ENCODE measurements around the gene CRACDL. TPM values are rescaled to one million over a fixed set of nuclear protein-coding genes. Genes with fewer than 3 reads are reported as not detected.

CRACDL gene
- total and polyA plus RNA-seq, 2 of the 13 experiments (the other 11 are each of a cell fraction or from before 2014, with no cell fraction given), result 0.15 to 0.26 TPM

GRCh38 chr2:98911126-98911375 is 25.0 kb downstream of the CRACDL start (continued):
- TF ChIP-seq HNF4G (IDR thresholded peaks at IDR 0.05; ENCODE audit: borderline replicate concordance, low read depth, low read length) (peak; percentile 90; the same call in 1 of the 2 replicates), HNF4G (CRISPR knock-in tag; IDR thresholded peaks at IDR 0.05; ENCODE audit: borderline replicate concordance, low read depth) (no peak), ARID2 (CRISPR knock-in tag; IDR thresholded peaks at IDR 0.05; ENCODE audit: borderline replicate concordance) (no peak), EP300 (IDR thresholded peaks at IDR 0.05; ENCODE audit: low read depth in 2 of 2, low read length in 2 of 2) (peak in 1 of 2 experiments; percentile 49; a peak in 1 of 4 replicates), EP300 (CRISPR knock-in tag; IDR thresholded peaks at IDR 0.05; ENCODE audit: borderline replicate concordance) (no peak), CCDC6 (CRISPR knock-in tag; IDR thresholded peaks at IDR 0.05) (peak; percentile 81), ZNF543 (CRISPR knock-in tag; IDR thresholded peaks at IDR 0.05) (0 out of 2 replicates have a peak, but pooled peaks have one; percentile 19), ZZZ3 (CRISPR knock-in tag; IDR thresholded peaks at IDR 0.05; ENCODE audit: borderline replicate concordance) (no peak), ARNT (IDR thresholded peaks at IDR 0.05) (no peak), BHLHE40 (IDR thresholded peaks at IDR 0.05; ENCODE audit: low read length) (no peak), KAT7 (CRISPR knock-in tag; IDR thresholded peaks at IDR 0.05; ENCODE audit: borderline replicate concordance) (no peak), ZNF382 (CRISPR knock-in tag; IDR thresholded peaks at IDR 0.05; ENCODE audit: borderline replicate concordance) (no peak), PRDM4 (CRISPR knock-in tag; IDR thresholded peaks at IDR 0.05; ENCODE audit: borderline replicate concordance) (no peak), NFE2L1 (CRISPR knock-in tag; IDR thresholded peaks at IDR 0.05; ENCODE audit: borderline replicate concordance) (no peak), ZBTB42 (CRISPR knock-in tag; IDR thresholded peaks at IDR 0.05) (peak; percentile 93), ZNF670 (CRISPR knock-in tag; IDR thresholded peaks at IDR 0.05; ENCODE audit: borderline replicate concordance) (peak; percentile 67; the same call in 1 of the 2 replicates), SAP130 (CRISPR knock-in tag; IDR thresholded peaks at IDR 0.05; ENCODE audit: low read depth) (peak; percentile 31; the same call in 1 of the 2 replicates), YEATS4 (CRISPR knock-in tag; IDR thresholded peaks at IDR 0.05; ENCODE audit: borderline replicate concordance) (no peak), GRHL1 (CRISPR knock-in tag; conservative IDR thresholded peaks at IDR 0.05) (no peak), TERF1 (CRISPR knock-in tag; IDR thresholded peaks at IDR 0.05) (no peak), NONO (IDR thresholded peaks at IDR 0.05) (no peak), NONO (CRISPR knock-in tag; conservative IDR thresholded peaks at IDR 0.05) (peak; percentile 65; the same call in 1 of the 2 replicates), ELF4 (CRISPR knock-in tag; IDR thresholded peaks at IDR 0.05; ENCODE audit: borderline replicate concordance) (no peak), KDM1A (CRISPR knock-in tag; IDR thresholded peaks at IDR 0.05) (0 out of 2 replicates have a peak, but pooled peaks have one; percentile 46), SYNCRIP (IDR thresholded peaks at IDR 0.05; ENCODE audit: insufficient read depth, low read depth, low read length) (no peak), ASH2L (IDR thresholded peaks at IDR 0.05; ENCODE audit: insufficient read length, low read depth, low read length) (peak; percentile 60)
